NCI-H2029 (cell line): ENCODE measurements around the gene IQCE.
A peak's percentile ranks its signal among the peaks of the same experiment; 100 is the strongest.

Experiments used
- DNase-seq: peaks from one replicate; lab custom pipeline; 2025; lab: John Stamatoyannopoulos, UW

Gene IQCE

DNA sequence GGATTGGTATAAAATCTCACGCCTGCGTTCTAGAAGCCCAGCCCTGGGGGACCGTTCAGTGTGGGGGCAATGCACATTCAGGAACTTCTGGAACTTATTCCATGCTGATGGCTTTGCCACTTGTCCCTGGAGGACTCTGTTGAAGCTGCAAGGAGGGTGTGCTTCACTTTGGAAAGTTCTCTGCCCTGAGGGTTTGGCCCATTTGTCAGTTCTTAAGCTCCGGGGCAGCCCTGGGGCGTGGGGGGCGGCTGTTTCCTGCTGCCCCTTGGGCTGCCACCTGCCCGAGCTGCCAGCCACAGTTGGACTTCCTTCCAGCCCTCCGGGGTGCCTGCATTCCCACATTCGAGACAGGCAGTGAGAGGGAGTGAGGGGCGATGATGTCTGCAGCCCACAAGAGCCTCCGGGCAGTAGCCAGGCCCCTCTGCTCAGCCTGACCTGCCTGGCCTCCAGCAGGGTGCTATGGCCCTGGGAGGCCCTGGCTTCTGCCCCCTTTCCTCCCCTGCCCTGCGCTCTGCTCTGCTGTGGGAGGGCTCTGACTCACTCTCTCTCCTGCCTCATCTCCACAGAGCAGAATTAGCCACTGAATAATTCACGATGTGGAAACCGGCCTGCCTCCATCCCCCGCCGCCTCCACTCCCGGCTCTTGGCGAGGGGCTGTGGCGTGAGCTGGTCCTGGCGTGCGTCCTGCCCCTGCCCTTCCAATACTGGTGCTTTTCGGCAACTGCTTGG is 74.9 kb downstream of the IQCE start:
- DNase-seq, result no peak

DNA sequence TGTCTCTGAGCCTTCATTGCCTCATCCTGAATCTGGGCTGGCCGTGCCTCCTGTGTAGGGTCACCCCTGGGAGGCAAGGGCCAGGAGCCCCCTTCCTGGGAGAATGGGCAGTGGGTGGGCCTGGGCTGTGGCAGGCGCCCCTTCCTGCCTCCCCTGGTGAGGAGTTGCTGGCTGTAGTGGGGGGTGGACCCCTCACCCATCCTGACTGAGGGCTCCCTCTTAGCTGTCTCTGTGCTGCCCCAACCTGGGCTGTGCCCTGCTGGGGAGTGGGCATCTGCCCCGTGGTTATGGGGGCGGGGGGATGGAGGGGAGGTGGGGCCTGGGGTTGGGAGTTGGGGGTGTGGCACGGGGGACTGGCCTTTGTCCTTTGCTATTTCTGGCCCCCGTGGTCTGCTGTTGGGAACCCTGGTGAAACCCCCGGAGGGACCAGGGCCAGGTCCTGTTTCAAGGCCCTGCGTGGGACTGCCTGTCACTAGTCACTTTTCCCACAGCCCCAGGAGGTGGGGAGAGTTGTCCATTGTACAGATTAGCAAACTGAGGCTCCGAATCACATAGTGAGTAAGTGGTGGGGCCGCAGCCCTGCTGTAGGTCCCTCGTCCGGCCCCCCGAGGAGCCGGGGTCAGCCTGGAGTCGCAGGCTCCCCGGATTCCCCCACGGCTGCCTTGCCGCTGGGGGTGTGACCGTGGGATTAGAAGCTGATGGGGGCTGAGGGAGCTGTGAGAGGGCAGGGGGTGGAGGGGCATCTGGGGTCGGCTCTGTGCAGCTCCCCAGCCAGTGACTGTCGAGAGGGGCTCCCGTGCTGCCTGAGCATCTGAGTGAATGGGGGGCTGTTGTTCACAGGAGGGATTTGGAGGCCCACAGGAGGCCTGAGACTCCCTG is 75.7 kb downstream of the IQCE start:
- DNase-seq, result no peak

DNA sequence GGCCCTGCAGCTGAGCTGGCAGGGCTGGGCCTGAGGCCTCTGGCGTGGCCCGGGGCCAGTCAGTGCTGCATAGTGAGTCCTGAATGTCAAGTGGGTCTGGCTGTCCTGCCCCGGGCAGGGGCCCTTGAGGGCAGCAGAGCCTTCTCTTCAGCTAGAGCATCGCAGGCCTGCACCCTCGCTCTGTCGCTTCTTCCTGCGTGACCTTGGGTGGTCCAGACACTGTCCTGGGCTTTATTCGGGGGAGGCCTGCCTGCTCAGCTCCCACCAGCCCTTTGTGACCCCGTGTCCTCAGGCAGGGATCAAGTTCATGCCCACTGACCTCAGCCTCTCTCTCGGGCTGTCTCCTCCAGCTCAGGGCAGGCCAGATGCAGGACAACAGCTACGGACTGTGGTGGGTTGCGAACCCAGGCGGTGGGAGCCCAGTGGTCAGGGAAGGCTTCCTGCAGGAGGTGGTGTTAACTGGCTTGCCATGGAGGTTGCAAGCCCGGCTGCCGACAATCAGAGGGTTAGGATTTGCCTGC is 76.4 kb downstream of the IQCE start:
- no peak for DNase-seq

DNA sequence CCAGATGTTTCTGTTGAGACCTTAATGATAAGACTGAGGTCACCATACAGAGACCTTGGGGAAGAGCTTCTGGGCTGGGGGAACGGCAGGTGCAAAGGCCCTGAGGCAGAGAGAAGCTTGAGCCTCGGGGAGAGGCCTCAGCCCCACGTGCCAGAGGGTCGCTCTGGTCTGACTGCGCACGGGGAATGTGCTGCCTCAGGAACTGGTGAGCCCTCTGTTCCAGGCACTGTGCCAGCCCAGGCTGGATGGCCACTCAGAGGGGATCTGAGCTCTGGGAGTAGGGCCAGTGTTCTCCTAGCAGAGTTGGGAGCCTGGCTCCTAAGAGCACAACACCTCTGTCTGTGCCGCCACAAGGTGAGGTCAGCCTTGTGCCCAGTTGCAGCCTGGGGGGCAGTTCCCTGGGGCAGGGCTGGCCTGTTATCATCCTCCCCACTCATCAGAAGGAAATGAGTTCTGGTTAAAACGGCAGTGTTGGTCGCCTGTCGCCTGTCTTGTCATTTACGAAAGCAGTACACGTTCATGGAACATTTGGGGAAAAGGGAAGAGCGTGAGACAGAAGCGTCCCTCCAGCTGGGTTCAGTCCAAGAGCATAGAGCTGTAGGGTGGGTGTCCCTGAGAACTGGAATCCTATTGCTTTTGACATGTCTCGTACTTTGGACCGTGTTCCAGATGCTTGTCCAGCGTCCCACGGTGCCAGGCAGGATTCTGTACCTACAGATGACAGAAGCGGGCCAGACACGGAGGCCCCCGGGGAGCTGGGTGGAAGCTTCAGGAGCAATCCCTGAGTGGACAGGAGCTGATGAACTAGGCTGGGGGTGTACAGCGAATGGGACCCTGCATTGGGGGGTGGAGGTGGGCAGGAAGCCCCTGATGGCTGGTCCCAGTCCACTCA is 77.3 kb downstream of the IQCE start:
- DNase-seq, result peak; percentile 53

DNA sequence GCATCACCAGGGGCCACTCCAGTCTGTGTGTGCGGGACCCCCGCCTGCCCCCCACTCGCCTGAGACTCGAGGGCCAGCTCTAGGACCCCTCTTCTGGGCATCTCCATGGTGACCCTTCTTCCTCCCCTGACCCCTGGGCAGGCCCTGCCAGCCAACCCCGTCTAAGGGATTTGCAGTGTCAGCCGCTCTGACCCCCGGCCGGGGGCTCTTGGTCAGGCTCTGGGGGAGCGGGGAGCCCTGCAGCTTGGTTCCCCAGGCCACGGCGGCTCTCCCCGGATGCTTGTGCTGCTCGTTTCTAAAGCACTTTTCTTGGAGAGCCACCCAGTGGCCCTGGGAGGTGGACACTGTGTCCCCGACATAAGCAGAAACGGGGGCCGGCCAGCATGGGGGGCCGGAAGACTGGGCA is 78.3 kb downstream of the IQCE start:
- DNase-seq, result no peak

DNA sequence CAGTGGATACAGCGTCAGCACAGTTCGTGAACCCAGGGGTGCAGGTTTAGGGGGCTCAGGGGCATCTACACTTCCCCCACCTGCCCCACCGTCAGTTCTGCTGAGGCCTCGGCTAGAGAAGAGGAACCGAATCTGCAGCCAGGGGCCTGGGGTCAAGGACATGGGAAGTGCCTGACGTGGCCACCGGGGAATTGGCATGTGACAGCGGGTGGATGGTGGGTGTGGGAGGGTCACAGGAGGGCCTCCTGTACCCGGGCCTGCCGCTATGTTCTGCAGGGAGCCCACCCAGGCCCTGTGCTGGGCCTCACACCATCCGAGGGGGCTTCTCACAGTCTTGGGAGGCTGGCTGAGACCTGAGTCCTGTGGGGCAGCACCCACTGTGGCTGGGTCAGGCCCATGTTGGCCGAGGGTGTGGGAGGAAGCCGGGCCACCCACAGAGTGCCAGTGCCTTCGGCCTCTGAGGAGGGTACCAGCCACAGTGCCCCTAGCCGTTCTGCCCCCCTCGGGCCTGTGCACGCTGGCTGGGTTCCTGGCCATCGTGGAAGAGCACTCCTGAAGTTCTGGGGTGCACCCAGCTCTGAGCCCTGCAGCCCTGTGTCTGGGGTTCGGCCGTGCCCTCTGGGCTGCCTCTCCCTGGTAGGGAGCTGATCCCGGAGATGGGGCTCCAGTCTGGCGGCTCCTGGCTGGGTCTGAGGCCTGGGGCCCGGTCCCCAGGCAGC is 78.9 kb downstream of the IQCE start:
- no peak for DNase-seq

DNA sequence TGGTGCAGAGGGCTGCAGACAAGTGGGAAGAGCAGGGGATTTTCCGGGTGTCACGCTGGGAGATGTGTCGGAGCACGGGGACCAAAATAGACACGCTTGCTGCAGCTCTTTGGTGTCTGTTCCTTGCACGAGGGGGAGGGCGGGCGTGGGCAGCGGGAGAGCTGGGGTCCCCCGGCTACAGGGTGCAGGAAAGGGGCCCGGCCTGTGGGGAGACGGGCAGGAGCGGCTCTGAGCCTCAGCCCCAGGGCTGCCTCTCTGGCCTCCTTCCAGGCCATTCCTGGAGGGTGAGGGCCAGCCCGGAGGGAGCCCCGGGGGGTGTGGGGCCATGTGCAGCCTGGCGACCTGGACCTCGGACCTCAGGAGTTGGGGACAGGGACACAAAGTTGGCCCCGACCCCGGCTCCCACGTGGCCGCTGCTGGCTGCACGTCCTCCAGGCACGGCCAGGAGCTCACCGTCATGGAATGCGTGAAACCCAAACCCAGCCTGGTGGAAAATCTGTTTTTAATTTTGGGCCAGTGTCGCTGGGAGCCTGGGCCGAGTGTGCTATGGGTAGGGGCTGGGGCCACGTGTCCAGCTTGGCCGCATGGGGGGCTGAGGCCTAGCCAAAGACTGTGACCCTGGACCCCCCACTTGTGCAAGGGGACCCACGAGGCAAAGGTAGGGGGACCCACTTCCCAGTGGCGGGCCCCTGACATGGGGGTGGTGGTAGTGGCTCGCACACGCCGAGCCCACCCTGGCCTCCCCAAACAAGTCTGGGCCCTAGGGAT is 79.6 kb downstream of the IQCE start:
- no peak for DNase-seq

DNA sequence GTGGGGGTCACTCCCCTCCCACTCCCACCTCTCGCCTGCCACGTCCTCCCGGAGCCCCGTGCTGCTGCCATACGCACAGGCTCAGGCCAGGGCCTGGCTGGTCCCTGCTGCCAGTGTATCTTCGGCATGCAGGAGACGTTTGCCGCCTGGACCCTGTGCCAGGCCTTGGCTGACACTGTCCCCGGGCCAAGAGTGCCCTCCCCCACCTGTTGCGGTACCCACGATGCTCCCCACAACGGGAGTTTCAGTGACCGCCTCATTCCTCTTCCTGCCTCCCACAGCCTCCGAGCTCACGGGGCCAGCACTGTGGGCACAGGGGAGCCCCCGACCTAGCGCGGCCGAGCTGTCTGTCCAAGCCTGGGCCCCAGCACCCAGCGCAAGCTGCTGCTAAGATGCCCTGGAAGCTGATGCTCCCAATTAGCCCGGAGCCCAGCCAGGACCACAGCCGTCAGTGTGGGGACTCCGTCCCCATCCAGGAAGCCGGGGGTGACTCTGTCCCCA is 80.5 kb downstream of the IQCE start:
- no peak for DNase-seq

DNA sequence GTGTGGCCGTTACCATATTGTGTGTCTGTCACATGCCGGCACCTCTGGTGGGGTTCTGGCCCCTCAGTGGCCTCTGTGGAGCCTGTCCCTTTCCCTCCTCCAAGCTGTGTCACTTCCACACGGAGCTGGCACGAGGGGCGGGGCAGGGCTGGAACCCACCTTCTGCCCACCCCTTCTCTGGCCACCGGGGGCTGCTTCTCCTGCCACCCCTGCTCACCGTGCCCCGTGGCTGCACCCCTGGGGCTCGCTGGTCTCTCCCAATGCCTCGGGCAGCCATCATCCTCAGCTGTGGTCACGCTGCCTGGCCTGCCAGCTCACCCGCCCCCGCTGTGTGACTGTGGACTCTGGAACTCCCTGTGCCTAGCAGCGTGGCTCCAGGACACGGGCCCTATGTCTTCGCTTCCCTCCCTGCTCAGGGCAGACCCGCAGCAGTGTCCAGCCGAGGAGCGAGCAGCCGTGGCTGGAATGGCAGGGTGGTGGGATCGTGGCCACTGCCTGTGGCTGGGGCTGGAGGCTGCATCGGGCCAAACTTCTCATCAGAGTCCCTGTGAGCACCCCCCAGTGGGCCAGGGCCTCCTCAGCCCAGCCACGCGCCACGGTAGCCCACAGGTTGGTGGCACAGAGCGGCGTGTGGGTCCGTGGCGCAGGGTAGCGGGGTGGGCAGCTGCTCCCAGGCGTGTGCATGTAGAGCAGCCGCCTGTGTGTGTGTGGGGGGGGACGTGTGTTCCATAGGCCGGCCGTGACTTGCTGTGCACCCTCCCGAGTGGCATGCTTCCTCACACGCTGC is 81.1 kb downstream of the IQCE start:
- no peak for DNase-seq

DNA sequence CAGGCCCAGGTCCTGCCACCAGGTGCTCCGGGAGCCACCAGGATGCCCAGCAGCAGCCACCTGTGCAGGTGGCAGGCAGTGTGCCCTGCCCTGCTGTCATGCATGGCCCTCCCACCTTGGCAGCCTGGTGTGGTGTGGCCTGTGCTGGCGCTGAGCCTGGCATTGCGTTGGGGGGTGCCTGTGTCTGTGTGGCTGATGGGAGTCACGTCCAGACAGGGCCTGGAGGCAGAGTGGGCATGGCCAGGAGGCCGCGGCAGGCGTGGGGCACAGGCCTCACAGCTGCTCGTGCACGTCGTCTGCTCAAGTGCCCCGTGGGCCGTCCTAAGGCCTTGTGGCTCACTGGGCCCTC is 81.7 kb downstream of the IQCE start:
- DNase-seq, result peak; percentile 76

DNA sequence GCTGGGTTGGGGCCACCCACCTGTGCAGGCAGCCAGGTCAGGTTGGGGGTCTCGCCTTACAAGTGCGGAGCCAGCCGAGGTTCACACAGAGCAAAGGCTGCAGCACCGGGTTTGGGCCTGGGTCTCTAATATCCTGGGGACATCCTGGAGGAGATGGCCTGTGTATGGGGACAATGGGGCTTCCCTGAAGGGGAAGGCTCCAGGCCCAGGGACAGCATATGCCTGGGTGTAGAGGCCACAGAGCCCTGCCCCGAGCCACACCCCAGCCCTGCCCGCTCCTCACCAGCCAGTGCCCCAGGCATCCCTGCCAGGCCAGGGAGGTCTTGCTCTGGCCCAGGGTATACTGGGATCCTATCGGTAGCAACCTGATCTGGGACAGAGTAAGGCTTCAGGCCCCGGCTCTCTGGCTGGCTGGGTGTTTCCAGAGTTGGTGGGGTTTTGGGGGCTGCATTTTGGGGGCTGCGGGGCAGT is 82.1 kb downstream of the IQCE start:
- no peak for DNase-seq

DNA sequence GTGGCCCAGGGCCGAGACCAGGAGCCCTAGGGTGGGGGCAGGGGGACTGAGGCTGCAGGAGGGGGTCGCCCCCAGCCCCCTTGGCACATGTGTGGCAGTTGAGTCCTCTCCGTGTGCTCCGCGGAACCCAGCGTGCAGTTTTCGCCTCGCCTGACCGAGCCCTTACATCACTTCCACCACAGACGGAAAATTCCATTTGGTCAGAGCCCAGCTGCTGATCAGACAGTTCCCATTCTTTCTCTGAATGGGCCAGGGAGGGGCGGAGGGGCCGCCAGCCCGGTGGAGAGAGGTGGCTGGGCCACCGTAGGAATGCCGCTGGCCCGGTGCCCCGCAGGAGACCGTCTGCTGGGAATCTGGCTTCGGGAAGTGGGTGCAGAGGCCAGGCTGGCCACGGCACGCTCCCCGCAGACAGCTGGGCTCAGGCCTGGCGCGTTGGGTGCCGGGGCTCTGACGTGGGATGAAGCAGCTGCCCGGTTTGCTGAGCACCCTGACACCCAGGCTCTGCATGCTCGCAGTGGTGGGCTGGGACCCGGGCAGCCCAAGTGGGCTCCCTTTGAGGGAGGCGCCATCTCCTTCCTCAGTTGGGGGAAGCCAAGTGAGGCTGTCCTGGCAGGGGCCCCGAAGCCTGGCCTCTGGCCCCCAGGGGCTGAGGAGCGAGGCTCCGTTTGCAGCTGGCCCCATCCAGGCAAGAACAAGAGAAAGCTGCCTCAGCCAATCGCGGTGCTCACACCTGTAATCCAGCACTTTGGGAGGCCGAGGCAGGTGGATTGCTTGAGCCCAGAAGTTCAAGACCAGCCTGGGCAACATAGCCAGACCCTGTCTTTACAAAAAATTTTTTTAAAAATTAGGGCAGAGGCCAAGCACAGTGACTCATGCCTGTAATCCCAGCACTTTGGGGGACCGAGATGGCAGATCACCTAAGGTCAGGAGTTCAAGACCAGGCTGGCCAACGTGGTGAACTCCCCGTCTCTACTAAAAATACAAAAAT is 82.9 kb downstream of the IQCE start:
- no peak for DNase-seq

DNA sequence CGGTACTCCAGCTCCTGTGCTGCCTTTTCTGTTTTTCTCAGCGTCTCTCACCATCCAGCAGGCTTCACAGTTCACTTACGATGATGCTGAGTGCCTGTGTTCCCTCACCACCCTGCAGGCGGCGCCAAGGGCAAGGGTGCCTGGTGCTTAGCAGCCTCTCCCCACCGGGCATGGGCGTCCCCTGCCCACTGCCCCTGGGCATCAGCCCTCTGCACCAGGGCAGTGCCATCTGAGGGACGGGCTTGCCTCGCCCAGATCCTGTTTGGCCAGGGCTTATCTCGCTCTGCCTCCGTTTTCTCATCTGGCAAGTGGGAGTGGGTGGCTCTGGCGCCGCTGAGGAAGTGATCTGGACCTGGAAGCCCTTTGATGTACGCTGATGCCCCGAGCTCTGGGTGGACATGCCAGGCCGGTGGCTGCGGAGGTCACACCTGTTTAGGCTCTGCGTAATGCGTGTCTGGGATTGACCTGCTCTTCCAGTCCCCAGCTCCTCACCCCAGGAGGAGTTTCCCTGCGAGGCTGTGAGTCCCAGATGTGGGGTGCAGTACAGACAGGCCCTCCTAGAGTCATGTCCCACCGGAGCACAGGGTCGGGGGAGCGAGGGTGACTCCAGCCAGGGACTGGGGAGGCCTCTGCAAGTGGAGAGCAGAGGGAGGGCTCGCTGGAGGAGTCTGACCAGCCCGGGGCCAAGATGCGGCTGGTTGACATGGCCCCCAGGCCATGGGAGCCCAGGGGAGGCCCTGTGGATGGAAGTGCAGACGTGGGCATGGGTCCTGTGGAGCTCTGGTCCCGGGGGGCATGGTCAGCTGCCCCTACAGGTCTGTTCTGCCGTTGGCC is 84.8 kb downstream of the IQCE start:
- no peak for DNase-seq

DNA sequence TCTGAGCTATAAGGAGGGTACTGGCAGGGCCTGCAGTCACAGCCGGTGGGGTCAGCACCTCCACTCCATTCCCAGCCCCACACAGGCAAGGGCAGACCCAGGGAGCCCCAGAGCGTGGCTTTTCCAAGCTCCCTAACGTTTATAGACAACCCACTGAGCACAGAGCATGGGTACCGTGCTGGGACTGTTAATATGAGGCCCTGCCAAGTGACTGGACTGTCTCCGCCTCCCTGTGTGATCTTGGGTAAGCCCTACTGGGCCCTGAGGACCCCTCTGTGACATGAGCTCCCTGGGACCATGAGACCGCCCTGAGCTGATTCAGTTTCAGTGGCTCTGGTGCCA is 85.4 kb downstream of the IQCE start:
- no peak for DNase-seq

DNA sequence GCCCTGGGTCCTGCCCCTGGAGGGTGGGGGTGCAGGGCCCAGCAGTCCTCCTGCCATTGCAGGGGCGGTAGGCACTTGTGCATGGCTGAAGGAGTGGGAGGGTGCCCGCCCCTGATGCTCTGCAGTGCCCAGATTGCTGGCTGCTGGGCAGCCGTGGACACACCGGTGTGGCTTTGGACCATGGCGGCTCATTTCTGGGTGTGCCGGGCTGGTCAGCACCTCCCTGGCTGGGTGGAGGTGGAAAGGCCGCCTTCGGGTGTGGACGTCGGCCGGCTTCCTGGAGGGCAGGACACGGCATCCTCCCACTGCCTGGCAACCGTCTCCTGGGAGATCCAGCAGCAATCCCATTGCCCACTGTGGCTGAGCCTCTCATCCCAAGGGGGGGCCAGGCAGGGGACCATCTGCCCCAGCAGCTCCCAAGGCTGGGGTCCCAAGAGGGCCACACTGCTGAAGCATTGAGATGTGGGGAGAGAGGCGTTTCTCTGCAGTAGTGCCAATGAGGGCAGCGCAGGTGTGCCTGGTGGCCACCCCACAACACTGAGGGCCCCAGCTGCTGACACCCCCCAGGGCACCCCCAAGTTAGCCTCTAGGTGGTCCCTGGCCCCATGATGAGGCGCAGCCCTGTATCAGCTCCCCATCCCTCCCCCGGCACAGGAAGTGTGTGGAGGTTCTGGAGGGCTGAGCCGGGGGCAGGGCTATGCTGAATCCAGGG is 85.9 kb downstream of the IQCE start:
- no peak for DNase-seq

DNA sequence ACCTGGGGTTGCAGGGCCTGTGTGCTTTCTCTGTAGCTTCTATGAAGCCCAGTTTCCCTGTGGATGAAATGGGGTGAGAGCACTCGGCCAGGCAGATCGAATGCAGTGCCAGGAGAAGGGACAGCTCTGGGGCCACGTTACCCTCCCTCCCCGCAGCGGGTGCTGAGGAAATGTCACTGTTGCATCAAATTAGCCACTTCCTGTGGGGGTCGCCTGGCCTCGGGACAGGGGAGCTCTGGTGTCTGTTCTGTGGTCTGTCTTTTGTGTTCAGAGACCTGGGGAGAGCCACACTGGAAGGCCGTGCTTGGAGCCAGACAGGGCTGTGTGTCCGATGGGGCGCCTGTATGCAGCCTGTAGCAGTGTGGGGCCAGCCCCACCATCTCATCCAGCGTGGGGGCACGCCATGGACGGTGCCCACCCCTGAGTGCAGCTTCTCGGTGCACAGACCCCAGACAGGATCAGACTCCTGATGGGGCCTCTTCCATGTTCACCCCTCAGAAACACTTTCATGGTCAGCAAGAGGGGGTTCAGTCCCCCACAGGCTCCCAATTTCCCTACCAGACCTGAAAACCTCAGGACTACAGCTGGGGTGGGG is 86.6 kb downstream of the IQCE start:
- DNase-seq, result no peak

DNA sequence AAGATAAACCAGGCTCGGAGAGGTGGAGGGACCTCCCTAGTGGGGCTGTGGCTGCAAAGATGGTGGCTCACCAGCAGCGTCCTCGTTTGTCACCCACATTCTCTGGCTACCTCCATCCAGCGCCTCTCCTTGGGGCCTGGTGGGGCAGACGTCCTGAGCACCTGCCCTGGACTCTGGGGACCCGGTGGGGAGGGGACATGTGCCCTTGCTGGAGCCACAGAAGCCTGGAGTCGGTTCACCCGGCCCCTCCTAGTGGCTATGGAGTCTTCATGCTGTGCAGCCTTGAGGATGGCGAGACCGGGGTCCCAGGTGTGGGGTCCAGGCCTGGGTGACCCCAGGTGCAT is 87.5 kb downstream of the IQCE start:
- DNase-seq, result no peak
